Measurements from ENCODE around the gene CEP41. TPM values are rescaled to one million over a fixed set of nuclear protein-coding genes. Genes with fewer than 3 reads are reported as not detected.

Gene CEP41
- total RNA-seq, 2 donors from 2014 or later = 11.4 to 13.0 TPM

DNA sequence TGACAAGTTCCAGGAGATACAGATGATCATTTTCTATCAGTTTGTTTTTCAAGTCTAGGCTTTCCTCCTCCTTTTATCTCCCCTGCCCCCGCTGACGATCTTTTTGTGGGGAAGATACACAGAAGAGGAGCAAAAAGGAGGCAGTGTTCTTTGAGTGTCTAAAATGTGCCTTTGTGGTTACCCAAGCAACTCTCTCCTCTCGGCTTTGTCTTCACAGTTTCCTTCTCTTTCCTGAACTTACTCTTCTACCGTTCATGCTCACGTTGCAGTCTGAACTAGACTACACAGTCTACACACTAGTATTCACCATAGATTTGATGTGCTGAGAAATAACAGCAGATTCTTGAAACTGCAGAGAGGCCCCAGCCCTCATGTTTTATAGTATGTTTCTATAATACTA lies 23.6 kb downstream of the CEP41 start:
- Mint-ChIP-seq H3K27ac (no peak overlapping the region), H3K36me3 (ENCODE audit: low read depth) (no peaks in the 10 kb centered on the region), H3K4me1 (peaks cover 26% of the 10 kb centered on the region), H3K27me3 (ENCODE audit: insufficient read depth) (no peaks in the 10 kb centered on the region), H3K9me3 (no peaks in the 10 kb centered on the region), H3K4me3 (no peak overlapping the region)
- no peak overlapping the region for H3K4me3 ChIP-seq (ENCODE audit: low read length)
- no peaks in the 10 kb centered on the region for H3K27me3 ChIP-seq (ENCODE audit: control insufficient read depth, insufficient read depth, low read length, poor library complexity, severe bottlenecking)
- no peak overlapping the region for H3K9ac ChIP-seq (ENCODE audit: extremely low read depth, low read length, poor library complexity, severe bottlenecking)
- H3K9me3 ChIP-seq (ENCODE audit: control insufficient read depth, low read length) = no peaks in the 10 kb centered on the region
- DNase-seq = no peak
- no peaks in the 10 kb centered on the region for H3K36me3 ChIP-seq (ENCODE audit: control insufficient read depth, insufficient read depth, low read length)
- WGBS, 2 experiments (ENCODE audit: insufficient coverage in 1 of 2, insufficient read length in 1 of 2) = 80 to 100% methylated on average over 1 to 5 of the region's 5 CpGs
- no peaks in the 10 kb centered on the region for H3K4me1 ChIP-seq (ENCODE audit: control insufficient read depth, insufficient read depth, low read length)
- TF ChIP-seq, protein P1, sequence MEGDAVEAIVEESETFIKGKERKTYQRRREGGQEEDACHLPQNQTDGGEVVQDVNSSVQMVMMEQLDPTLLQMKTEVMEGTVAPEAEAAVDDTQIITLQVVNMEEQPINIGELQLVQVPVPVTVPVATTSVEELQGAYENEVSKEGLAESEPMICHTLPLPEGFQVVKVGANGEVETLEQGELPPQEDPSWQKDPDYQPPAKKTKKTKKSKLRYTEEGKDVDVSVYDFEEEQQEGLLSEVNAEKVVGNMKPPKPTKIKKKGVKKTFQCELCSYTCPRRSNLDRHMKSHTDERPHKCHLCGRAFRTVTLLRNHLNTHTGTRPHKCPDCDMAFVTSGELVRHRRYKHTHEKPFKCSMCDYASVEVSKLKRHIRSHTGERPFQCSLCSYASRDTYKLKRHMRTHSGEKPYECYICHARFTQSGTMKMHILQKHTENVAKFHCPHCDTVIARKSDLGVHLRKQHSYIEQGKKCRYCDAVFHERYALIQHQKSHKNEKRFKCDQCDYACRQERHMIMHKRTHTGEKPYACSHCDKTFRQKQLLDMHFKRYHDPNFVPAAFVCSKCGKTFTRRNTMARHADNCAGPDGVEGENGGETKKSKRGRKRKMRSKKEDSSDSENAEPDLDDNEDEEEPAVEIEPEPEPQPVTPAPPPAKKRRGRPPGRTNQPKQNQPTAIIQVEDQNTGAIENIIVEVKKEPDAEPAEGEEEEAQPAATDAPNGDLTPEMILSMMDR (conservative IDR thresholded peaks at IDR 0.05) = no peak
- peak overlapping the region; percentile 12 for H3K27ac ChIP-seq (ENCODE audit: low read depth, low read length)

DNA sequence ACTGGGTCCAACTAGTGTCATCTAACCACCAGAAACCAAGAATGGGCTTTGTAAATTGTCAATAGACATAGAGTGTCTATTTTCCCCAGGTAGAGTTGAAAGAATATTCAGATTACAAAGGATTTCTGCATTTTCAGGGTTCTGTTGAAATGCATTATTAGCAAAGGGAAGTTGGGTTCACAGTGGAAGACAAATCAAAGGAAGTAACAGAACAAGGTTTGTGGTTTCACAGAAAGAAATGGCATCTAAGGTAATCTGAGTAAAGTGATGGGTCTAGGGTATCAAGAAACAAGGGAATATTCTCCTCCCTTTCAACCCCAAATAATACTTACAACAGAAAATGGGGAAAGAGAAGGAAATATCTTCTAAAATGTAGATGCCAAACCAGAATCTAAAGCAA lies 25.8 kb downstream of the CEP41 start:
- H3K4me1 ChIP-seq (ENCODE audit: control insufficient read depth, insufficient read depth, low read length) = no peaks in the 10 kb centered on the region
- Mint-ChIP-seq H3K4me3 (no peak overlapping the region), H3K27ac (no peak overlapping the region), H3K36me3 (ENCODE audit: low read depth) (peaks cover 2% of the 10 kb centered on the region), H3K4me1 (peaks cover 17% of the 10 kb centered on the region), H3K27me3 (ENCODE audit: insufficient read depth) (no peaks in the 10 kb centered on the region), H3K9me3 (no peaks in the 10 kb centered on the region)
- H3K36me3 ChIP-seq (ENCODE audit: control insufficient read depth, insufficient read depth, low read length) = no peaks in the 10 kb centered on the region
- H3K9me3 ChIP-seq (ENCODE audit: control insufficient read depth, low read length) = no peaks in the 10 kb centered on the region
- no peaks in the 10 kb centered on the region for H3K27me3 ChIP-seq (ENCODE audit: control insufficient read depth, insufficient read depth, low read length, poor library complexity, severe bottlenecking)
- no peak overlapping the region for H3K27ac ChIP-seq (ENCODE audit: low read depth, low read length)
- no peak overlapping the region for H3K9ac ChIP-seq (ENCODE audit: extremely low read depth, low read length, poor library complexity, severe bottlenecking)
- H3K4me3 ChIP-seq (ENCODE audit: low read length) = no peak overlapping the region
- TF ChIP-seq, protein P1 (conservative IDR thresholded peaks at IDR 0.05) = no peak
- DNase-seq = no peak

DNA sequence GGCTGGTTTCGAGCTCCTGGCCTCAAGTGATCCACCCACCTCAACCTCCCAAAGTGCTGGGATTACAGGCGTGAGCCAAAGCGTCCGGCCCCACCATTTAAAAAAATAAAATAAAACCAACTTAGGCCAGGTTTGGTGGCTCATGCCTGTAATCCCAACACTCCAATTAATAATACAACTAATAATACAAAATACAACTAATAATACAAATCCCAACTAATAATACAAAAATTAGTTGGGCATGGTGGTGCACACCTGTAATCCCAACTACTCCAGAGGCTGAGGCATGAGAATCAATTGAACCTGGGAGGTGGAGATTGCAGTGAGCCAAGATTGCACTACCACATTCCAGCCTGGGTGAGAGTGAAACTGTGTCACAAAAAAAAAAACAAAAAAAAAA lies 27.6 kb downstream of the CEP41 start:
- 87 to 95% methylated on average over 4 of the region's 4 CpGs for WGBS, 2 experiments (ENCODE audit: insufficient coverage in 1 of 2, insufficient read length in 1 of 2)
- no peaks in the 10 kb centered on the region for H3K9me3 Mint-ChIP-seq
- no peaks in the 10 kb centered on the region for H3K27me3 Mint-ChIP-seq (ENCODE audit: insufficient read depth)
- no peak overlapping the region for H3K4me3 Mint-ChIP-seq
- peaks cover 7% of the 10 kb centered on the region for H3K4me1 Mint-ChIP-seq
- H3K27ac Mint-ChIP-seq = no peak overlapping the region
- peaks cover 4% of the 10 kb centered on the region for H3K36me3 Mint-ChIP-seq (ENCODE audit: low read depth)
- no peak overlapping the region for H3K9ac ChIP-seq (ENCODE audit: extremely low read depth, low read length, poor library complexity, severe bottlenecking)
- no peak for DNase-seq
- TF ChIP-seq, protein P1 (conservative IDR thresholded peaks at IDR 0.05) = no peak
- H3K27ac ChIP-seq (ENCODE audit: low read depth, low read length) = no peak overlapping the region
- H3K36me3 ChIP-seq (ENCODE audit: control insufficient read depth, insufficient read depth, low read length) = no peaks in the 10 kb centered on the region
- H3K27me3 ChIP-seq (ENCODE audit: control insufficient read depth, insufficient read depth, low read length, poor library complexity, severe bottlenecking) = no peaks in the 10 kb centered on the region
- no peaks in the 10 kb centered on the region for H3K4me1 ChIP-seq (ENCODE audit: control insufficient read depth, insufficient read depth, low read length)
- no peak overlapping the region for H3K4me3 ChIP-seq (ENCODE audit: low read length)
- no peaks in the 10 kb centered on the region for H3K9me3 ChIP-seq (ENCODE audit: control insufficient read depth, low read length)

Data from endodermal cell (in vitro differentiated cells).